Stimulated activated memory B cell treated with anti-CD40 and anti-IgM and Interleukin-4, amounts not matched to agents 10 μg/mL and 1 μg/mL and 100 μg/mL, for 72 hours (primary cell): ENCODE results near the gene TMEM100.
"Not testable (repeated sequence)": the region's sequence is repeated elsewhere in the genome, so short reads cannot be mapped to it uniquely, and the experiment has no call there.

Experiments
- ATAC-seq: fragments of 150-1000 bp; cut with Tn5 transposase; 2 replicates; pipeline ENCODE4 v1.10.0; 2021
- H3K27ac Mint-ChIP-seq: one replicate; pipeline ENCODE4 v1.8.0; 2022; ENCODE audit warnings: mild to moderate bottlenecking, mixed read lengths
- H3K27me3 Mint-ChIP-seq: one replicate; pipeline ENCODE4 v1.8.0; 2022; ENCODE audit warnings: mixed read lengths
- H3K36me3 Mint-ChIP-seq: one replicate; pipeline ENCODE4 v1.8.0; 2022; ENCODE audit warnings: mixed read lengths
- H3K4me1 Mint-ChIP-seq: one replicate; pipeline ENCODE4 v1.8.0; 2022; ENCODE audit warnings: mixed read lengths
- H3K4me3 Mint-ChIP-seq: one replicate; pipeline ENCODE4 v1.8.0; 2022; ENCODE audit warnings: mild to moderate bottlenecking, moderate library complexity, mixed read lengths
- H3K9me3 Mint-ChIP-seq: one replicate; pipeline ENCODE4 v1.8.0; 2022; ENCODE audit warnings: mixed read lengths

TMEM100 gene

DNA sequence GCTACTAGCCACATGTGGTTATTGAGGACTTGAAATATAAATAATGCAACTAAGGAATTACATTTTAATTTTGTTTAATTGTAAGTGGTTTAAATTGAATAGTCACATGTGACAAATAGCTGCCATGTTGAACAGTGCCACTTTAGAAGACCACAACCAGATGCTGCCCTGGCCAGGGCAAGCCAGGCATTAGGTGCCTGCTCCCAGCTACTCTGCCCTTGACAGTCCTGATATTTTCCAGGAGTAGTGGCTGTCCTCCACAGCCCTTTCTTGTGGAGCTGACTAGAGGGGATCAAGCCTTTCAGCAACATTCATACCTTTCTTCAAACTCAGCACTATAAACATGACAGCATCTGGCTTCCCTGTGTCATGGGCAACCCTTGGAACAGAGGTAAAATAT, 31.0 kb downstream of the TMEM100 start:
- Mint-ChIP-seq H3K4me1 (no peaks in the 10 kb centered on the region), H3K27me3 (peaks cover 2% of the 10 kb centered on the region), H3K4me3 (no peak overlapping the region), H3K36me3 (no peaks in the 10 kb centered on the region), H3K27ac (no peak overlapping the region), H3K9me3 (no peaks in the 10 kb centered on the region)
- no peak for ATAC-seq

DNA sequence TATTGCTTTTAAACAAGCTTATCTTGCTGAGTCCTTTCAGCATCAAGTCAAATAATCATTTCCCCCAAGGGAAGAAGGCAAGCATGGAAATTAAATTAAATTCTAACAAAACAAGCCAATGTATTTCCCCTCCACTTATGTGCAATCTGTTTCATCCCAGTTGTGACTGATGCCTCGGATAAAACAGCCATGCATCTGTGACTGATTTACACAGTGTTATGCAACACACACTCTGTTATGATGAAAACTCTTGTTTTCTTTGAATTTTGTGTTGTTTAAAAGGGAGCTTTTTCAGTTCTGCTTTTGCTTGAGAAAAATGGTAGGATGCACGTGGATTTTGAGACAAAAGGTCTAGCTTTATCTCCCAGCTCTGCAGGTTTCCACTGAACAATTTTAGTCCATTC, 32.6 kb downstream of the TMEM100 start:
- no peak overlapping the region for H3K27ac Mint-ChIP-seq
- no peaks in the 10 kb centered on the region for H3K9me3 Mint-ChIP-seq
- peaks cover 15% of the 10 kb centered on the region for H3K27me3 Mint-ChIP-seq
- no peak for ATAC-seq
- no peak overlapping the region for H3K4me3 Mint-ChIP-seq
- no peaks in the 10 kb centered on the region for H3K4me1 Mint-ChIP-seq
- H3K36me3 Mint-ChIP-seq = no peaks in the 10 kb centered on the region

DNA sequence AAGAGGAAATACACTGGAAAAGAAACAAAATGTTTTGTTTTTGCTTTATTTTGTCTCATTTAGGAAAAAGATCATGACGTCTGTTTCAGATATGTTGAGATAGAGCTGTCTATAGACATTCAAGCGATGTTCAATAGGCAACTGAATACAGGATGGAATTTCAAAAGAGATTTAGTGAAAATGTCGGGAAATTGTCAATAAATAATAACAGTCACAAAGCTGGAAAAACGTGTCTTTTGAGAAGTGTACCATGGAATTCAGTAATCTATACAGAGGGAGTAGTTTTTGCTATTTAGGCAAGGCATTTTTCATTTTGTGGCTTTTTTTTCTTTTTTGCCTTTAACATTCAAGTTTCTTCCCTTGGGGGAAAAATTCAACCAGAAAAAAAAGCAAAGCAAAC, 33.0 kb downstream of the TMEM100 start:
- peaks cover 19% of the 10 kb centered on the region for H3K27me3 Mint-ChIP-seq
- no peak for ATAC-seq
- H3K4me1 Mint-ChIP-seq = no peaks in the 10 kb centered on the region
- H3K4me3 Mint-ChIP-seq = no peak overlapping the region
- no peaks in the 10 kb centered on the region for H3K9me3 Mint-ChIP-seq
- no peaks in the 10 kb centered on the region for H3K36me3 Mint-ChIP-seq
- H3K27ac Mint-ChIP-seq = no peak overlapping the region

DNA sequence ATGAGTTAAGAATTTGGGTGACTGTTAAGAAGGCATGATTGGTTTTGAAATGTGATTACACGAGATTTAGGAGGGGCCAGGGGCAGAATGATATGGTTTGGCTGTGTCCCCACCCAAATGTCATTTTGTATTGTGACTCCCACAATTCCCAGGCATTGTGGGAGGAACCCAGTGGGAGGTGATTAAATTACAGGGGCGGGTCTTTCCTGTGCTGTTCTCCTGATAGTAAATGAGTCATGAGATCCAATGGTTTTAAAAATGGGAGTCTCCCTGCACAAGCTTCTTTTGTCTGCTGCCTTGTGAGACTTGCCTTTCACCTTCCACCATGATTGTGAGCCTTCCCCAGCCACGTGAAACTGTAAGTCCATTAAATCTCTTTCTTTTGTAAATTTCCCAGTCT, 34.6 kb downstream of the TMEM100 start:
- no peaks in the 10 kb centered on the region for H3K36me3 Mint-ChIP-seq
- ATAC-seq = no peak
- no peaks in the 10 kb centered on the region for H3K9me3 Mint-ChIP-seq
- H3K27me3 Mint-ChIP-seq = peaks cover 19% of the 10 kb centered on the region
- H3K27ac Mint-ChIP-seq = no peak overlapping the region
- no peak overlapping the region for H3K4me3 Mint-ChIP-seq
- no peaks in the 10 kb centered on the region for H3K4me1 Mint-ChIP-seq

DNA sequence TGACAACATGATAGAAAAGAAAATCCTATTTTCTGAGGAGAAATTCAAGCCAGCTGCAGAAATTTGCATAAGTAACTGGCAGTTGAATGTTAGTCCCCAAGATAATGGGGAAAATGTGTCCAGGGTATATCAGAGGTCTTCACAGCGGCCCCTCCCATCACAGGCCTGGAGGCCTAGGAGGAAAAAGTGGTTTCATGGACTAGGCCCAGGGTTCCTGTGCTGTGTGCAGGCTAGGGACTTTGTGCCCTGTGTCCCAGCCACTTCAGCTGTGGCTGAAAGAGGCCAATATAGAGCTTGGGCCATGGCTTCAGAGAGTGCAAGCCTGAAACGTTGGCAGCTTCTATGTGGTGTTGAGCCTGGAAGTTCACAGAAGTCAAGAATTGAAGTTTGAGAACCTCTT, 35.6 kb downstream of the TMEM100 start:
- Mint-ChIP-seq H3K27me3 (peaks cover 19% of the 10 kb centered on the region), H3K4me3 (no peak overlapping the region), H3K36me3 (no peaks in the 10 kb centered on the region), H3K4me1 (no peaks in the 10 kb centered on the region), H3K27ac (no peak overlapping the region), H3K9me3 (no peaks in the 10 kb centered on the region)
- ATAC-seq = no peak

DNA sequence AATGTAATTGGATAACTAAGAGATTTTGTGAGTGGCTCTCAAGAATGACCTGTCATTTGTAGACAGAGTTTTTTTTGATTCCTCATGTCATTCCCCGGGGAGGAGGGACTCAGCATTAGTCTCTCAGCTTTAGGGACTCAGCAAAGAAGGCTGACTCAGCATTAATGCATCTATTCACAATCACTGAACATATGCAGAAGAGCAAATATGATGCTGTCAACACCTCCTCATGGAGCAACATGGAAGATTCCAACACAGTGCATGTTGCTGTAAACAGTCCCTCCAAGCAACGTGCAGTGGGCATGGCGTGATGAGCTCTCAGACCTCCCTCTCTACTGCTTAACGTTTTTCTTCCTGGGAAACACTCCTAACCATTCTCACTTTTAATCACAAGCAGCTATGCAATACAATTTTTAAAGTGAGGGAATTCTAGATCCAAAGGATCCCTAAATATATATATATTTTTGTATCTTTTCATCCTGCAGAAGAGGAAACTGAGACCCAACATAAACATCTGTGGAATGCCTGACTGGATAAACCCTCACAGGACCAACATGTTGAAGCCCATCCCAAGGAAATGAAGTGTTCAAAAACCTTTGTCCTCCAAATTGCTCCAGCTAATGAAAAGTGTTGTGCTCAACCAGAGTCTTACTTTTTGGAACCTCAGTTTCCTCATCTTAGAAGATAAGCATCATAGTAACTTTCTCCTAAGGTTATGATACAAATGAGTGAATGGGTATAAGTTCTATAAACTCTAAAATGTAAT, 38.9 kb downstream of the TMEM100 start:
- Mint-ChIP-seq H3K4me3 (no peak overlapping the region), H3K4me1 (peaks cover 5% of the 10 kb centered on the region), H3K27ac (no peak overlapping the region), H3K9me3 (no peaks in the 10 kb centered on the region), H3K27me3 (peaks cover 50% of the 10 kb centered on the region), H3K36me3 (no peaks in the 10 kb centered on the region)
- ATAC-seq = no peak

DNA sequence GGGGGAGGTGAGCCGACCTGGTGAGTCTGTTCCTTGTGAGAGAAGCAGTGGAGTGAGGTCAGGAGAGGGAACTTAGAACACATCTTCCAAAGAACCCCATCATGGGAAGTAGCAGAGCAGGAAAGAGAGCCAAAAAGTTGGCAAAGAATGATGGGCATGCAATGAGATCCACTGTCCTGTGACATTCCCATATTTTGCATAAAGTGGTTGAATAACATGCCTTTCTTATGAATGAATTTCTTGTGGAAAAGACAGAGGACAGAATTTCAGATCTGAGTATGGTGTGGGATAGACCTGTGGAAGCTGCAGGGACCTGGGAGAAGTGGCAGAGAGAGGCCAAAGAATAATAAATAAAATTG, 41.3 kb downstream of the TMEM100 start:
- Mint-ChIP-seq H3K4me1 (peaks cover 5% of the 10 kb centered on the region), H3K27ac (no peak overlapping the region), H3K9me3 (no peaks in the 10 kb centered on the region), H3K36me3 (no peaks in the 10 kb centered on the region), H3K27me3 (peaks cover 57% of the 10 kb centered on the region), H3K4me3 (no peak overlapping the region)
- no peak for ATAC-seq

DNA sequence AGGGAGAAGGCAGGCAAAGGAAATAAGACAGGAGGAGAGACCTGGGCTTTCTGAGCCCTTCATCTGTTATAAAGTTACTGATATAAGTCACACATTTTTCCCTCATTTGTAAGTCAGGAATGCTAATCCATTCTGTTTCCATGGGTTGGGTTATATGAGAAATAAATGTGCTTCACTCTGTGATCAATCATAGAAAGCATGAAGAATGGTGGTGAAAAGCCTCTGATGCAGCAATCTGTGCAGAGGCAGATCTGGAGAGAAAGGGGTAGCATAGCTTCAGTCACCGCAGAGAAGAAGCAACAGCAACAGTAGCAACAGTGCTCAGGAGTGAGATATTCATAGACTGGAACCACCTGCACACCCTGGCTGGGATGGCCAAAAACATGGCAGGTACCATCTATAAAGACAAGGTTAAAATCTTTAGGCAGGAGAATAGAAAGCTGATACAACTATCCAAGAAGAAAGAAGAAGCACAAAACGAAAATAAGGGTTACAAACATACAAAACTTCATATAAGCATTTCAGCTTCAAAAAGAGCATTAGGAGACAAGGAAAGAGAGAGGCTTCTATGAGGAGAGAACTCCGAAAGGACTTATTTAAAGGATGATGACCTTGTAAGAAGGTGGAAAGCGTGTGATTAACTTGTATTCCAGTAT, 41.9 kb downstream of the TMEM100 start:
- H3K36me3 Mint-ChIP-seq = no peaks in the 10 kb centered on the region
- no peak for ATAC-seq
- H3K27ac Mint-ChIP-seq = no peak overlapping the region
- H3K4me1 Mint-ChIP-seq = peaks cover 5% of the 10 kb centered on the region
- no peak overlapping the region for H3K4me3 Mint-ChIP-seq
- peaks cover 52% of the 10 kb centered on the region for H3K27me3 Mint-ChIP-seq
- H3K9me3 Mint-ChIP-seq = no peaks in the 10 kb centered on the region

DNA sequence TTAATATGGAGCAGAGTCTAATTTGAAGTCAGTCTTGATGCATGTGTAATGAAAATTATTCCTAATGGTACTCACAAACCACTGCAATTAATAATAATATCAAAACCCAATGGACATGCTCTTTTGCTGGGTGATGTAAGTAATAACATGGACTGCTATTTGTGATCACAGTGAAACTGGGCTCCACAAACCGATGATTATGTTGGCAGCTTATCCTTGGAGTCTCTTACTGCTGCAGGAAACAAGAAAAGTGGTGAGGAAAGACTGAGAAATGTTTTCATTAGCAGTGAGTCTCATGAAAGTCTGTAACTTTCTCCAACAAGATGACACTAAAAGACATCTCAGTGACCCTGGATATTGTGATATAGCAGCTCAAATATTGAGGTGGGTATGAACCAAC, 45.2 kb downstream of the TMEM100 start:
- Mint-ChIP-seq H3K27ac (no peak overlapping the region), H3K9me3 (peaks cover 5% of the 10 kb centered on the region), H3K4me3 (no peak overlapping the region), H3K36me3 (no peaks in the 10 kb centered on the region), H3K4me1 (peaks cover 5% of the 10 kb centered on the region), H3K27me3 (peaks cover 42% of the 10 kb centered on the region)
- ATAC-seq = no peak

DNA sequence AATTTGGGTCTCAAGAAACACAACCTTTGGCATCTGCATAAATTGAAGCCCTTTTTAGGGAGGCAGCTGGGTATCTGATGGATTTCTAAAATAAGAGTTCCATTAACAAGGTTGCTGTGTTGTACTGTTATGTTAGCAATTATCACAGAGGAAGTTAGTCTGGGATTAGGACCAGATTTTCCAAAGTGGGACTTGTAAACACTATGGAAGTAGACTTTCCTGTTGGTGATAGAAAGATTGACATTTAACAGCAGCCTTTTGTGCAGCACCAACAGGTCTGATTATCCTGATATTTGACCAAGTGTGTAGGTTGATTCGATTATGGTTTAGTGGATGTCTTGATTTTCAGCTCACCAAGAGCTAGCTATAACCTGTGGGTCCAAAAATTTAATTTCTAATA, 46.4 kb downstream of the TMEM100 start:
- no peak for ATAC-seq
- Mint-ChIP-seq H3K4me1 (peaks cover 2% of the 10 kb centered on the region), H3K27me3 (peaks cover 37% of the 10 kb centered on the region), H3K36me3 (no peaks in the 10 kb centered on the region), H3K4me3 (no peak overlapping the region), H3K27ac (no peak overlapping the region), H3K9me3 (peaks cover 5% of the 10 kb centered on the region)

DNA sequence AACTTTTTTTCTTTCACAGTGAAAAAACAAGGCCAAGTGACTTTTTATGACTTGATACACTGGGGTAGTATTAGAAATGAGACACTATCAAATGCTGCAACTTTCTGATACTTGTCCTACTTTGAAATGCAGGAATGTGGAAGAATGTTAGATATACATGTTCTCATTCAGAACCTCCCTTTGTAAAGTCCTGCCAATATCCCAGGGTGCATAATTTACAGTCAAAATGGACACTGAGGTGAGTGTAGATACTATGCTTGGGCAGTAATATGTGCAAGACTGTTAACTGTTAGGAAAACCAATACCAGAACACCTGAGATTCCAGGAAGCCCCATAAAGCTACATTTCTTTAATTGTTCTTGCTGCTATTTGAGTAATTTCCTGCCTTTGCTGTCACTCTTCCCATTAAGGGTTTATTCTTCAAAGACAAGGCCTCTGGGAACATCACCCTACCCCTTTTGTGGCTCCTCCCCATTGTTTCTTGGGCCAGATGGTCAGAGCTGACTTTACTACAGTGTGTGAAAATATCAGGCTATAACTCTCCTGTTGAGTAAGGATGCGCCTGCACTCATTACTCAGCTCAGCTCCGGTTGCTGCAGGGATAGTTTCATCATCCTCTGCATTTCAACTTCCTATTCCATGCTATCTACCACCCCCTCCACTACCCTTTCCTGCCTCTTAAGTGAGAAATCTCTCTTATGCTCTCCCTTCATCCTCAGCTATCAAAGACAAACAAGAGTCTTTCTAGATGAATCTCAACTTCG, 48.7 kb downstream of the TMEM100 start:
- H3K36me3 Mint-ChIP-seq = no peaks in the 10 kb centered on the region
- H3K4me1 Mint-ChIP-seq = no peaks in the 10 kb centered on the region
- no peak for ATAC-seq
- H3K27ac Mint-ChIP-seq = no peak overlapping the region
- peaks cover 23% of the 10 kb centered on the region for H3K27me3 Mint-ChIP-seq
- H3K9me3 Mint-ChIP-seq = peaks cover 5% of the 10 kb centered on the region
- H3K4me3 Mint-ChIP-seq = no peak overlapping the region

DNA sequence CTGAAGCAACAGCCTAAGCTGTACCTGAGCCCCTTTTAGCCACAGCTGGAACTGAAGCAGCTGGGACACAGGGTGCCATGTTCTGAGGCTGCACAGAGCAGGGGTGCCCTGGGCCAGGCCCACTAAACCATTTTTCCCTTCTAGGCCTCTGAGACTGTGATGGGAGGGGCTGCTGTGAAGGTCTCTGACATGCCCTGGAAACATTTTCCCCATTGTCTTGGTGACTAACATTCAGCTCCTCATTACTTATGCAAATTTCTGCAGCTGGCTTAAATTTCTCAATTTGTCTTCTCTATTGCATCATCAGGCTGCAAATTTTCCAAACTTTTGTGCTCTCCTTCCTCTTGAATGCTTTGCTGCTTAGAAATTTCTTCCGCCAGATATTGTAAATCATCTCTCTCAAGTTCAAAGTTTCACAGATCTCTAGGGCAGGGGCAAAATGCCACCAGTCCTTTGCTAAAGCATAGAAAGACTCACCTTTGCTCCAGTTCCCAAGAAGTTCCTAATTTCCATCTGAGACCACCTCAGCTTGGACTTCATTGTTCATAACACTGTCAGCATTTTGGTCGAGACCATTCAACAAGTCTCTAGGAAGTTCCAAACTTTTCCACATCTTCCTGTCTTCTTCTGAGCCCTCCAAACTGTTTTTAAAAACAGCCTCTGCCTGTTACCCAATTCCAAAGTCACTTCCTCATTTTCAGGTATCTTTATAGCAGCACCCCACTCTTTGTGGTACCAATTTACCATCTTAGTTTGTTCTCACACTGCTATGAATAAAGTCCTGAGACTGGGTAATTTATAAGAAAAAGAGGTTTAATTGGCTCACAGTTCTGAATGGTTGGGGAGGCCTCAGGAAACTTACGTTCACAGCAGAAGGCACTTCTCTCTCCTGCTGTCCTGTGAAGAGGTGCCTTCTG, 49.8 kb downstream of the TMEM100 start:
- Mint-ChIP-seq H3K27me3 (peaks cover 14% of the 10 kb centered on the region), H3K4me1 (no peaks in the 10 kb centered on the region), H3K36me3 (no peaks in the 10 kb centered on the region), H3K4me3 (no peak overlapping the region), H3K9me3 (peaks cover 5% of the 10 kb centered on the region), H3K27ac (no peak overlapping the region)
- ATAC-seq = no peak

DNA sequence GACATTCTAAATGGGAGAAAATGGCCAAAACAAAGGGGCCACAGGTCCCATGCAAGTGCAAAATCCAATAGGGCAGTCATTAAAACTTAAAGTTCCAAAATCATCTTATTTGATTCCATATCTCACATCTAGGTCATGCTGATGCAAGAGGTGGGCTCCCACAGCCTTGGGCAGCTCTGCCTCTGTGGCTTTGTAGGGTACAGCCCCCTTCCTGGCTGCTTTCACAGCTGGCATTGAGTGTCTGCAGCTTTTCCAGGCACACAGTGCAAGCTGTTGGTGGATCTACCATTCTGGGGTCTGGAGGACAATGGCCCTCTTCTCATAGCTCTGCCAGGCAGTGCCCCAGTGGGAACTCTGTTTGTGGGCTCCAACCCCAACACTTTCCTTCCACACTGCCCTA, 50.7 kb downstream of the TMEM100 start:
- not testable (repeated sequence) for H3K4me1 Mint-ChIP-seq, H3K9me3 Mint-ChIP-seq, H3K4me3 Mint-ChIP-seq, H3K36me3 Mint-ChIP-seq, ATAC-seq, H3K27ac Mint-ChIP-seq
- peaks cover 11% of the 10 kb centered on the region for H3K27me3 Mint-ChIP-seq
